ENCODE data around the gene FAM13A. TPM values are rescaled to one million over a fixed set of nuclear protein-coding genes. Genes with fewer than 3 reads are reported as not detected.

The FAM13A gene
- total RNA-seq, 4 donors from 2014 or later: 58.6 to 365 (median 71.2) TPM

GRCh38 chr4:88693792-88694191 lies 363.2 kb downstream of the FAM13A start:
- WGBS: 69% methylated on average over 3 of the region's 3 CpGs
- Histone ChIP-seq H3K36me3 (peaks cover 31% of the 10 kb centered on the region), H3K27ac (no peak overlapping the region), H3K9me3 (no peaks in the 10 kb centered on the region), H3K4me3 (no peak overlapping the region), H3K27me3 (no peaks in the 10 kb centered on the region), H3K4me1 (no peaks in the 10 kb centered on the region)
- TF ChIP-seq, protein P1, sequence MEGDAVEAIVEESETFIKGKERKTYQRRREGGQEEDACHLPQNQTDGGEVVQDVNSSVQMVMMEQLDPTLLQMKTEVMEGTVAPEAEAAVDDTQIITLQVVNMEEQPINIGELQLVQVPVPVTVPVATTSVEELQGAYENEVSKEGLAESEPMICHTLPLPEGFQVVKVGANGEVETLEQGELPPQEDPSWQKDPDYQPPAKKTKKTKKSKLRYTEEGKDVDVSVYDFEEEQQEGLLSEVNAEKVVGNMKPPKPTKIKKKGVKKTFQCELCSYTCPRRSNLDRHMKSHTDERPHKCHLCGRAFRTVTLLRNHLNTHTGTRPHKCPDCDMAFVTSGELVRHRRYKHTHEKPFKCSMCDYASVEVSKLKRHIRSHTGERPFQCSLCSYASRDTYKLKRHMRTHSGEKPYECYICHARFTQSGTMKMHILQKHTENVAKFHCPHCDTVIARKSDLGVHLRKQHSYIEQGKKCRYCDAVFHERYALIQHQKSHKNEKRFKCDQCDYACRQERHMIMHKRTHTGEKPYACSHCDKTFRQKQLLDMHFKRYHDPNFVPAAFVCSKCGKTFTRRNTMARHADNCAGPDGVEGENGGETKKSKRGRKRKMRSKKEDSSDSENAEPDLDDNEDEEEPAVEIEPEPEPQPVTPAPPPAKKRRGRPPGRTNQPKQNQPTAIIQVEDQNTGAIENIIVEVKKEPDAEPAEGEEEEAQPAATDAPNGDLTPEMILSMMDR (IDR thresholded peaks at IDR 0.05): no peak
- TF ChIP-seq POLR2A (IDR thresholded peaks at IDR 0.05): no peak
- TF ChIP-seq EP300 (IDR thresholded peaks at IDR 0.05): no peak
- no peak for TF ChIP-seq POLR2AphosphoS5 (IDR thresholded peaks at IDR 0.05)
- no peak for DNase-seq (ENCODE audit: low spot score in 2 of 2)

- no peak for DNase-seq (ENCODE audit: low spot score in 2 of 2)
- no peak overlapping the region for H3K27ac ChIP-seq
- H3K27me3 ChIP-seq: no peaks in the 10 kb centered on the region
- no peak overlapping the region for H3K4me3 ChIP-seq
- no peaks in the 10 kb centered on the region for H3K9me3 ChIP-seq
- no peak for TF ChIP-seq EP300 (IDR thresholded peaks at IDR 0.05)
- H3K4me1 ChIP-seq: no peaks in the 10 kb centered on the region
- WGBS: 81% methylated on average over 3 of the region's 3 CpGs
- H3K36me3 ChIP-seq: peaks cover 50% of the 10 kb centered on the region
Measured at GRCh38 chr4:88690355-88690754, 366.6 kb downstream of the FAM13A start.

GRCh38 chr4:88681209-88681608 lies 375.8 kb downstream of the FAM13A start:
- WGBS: 98% methylated on average over 5 of the region's 5 CpGs
- TF ChIP-seq, protein P1 (IDR thresholded peaks at IDR 0.05): no peak
- TF ChIP-seq EP300 (IDR thresholded peaks at IDR 0.05) (no peak), POLR2A (IDR thresholded peaks at IDR 0.05) (no peak), POLR2AphosphoS5 (IDR thresholded peaks at IDR 0.05) (no peak)
- H3K27ac ChIP-seq: no peak overlapping the region

More at GRCh38 chr4:88681209-88681608, 375.8 kb downstream of the FAM13A start:
- no peak for DNase-seq (ENCODE audit: low spot score in 2 of 2)
- H3K27me3 ChIP-seq: no peaks in the 10 kb centered on the region
- peaks cover 77% of the 10 kb centered on the region for H3K36me3 ChIP-seq
- H3K9me3 ChIP-seq: no peaks in the 10 kb centered on the region
- no peak overlapping the region for H3K4me3 ChIP-seq
- no peaks in the 10 kb centered on the region for H3K4me1 ChIP-seq

Other genes with a start within 250 kb of the FAM13A start
- 1 to 10 TPM; 2.9 to 7.6 (median 4.9) TPM for gene TIGD2, start 54.3 kb upstream of the FAM13A start, total RNA-seq

Data from suprapubic skin (tissue), 4 donors.